Tibial nerve (tissue), 4 donors: ENCODE results near the gene GRM8.

Source experiments
- EP300 ChIP-seq, 2 donors: sonication (generic); formaldehyde crosslinking; IDR thresholded peaks; one replicate each; pipeline ENCODE4 v1.6.1; 2017; ENCODE audit warnings: antibody characterized with exemption in 2 of 2, mild to moderate bottlenecking in 1 of 2
- POLR2A ChIP-seq, 2 donors: fragments of 450-650 bp; IDR thresholded peaks; one replicate each; pipeline ENCODE4 v1.6.1; 2017; ENCODE audit warnings: antibody characterized with exemption in 2 of 2, mild to moderate bottlenecking in 2 of 2, moderate library complexity in 2 of 2
- TF ChIP-seq, protein P1 (sequence below), 5 experiments: fragments of 200-600 bp in 3 of 5; fragments of 450-650 bp in 2 of 5; sonication (generic) in 3 of 5; IDR thresholded peaks; one replicate each; pipeline ENCODE4 v1.5.1; 2016 to 2019; ENCODE audit warnings: antibody characterized with exemption in 5 of 5, mild to moderate bottlenecking in 3 of 5, moderate library complexity in 2 of 5

GRCh38 chr7:126839624-126840023 is 413.1 kb downstream of the GRM8 start:
- TF ChIP-seq, protein P1, sequence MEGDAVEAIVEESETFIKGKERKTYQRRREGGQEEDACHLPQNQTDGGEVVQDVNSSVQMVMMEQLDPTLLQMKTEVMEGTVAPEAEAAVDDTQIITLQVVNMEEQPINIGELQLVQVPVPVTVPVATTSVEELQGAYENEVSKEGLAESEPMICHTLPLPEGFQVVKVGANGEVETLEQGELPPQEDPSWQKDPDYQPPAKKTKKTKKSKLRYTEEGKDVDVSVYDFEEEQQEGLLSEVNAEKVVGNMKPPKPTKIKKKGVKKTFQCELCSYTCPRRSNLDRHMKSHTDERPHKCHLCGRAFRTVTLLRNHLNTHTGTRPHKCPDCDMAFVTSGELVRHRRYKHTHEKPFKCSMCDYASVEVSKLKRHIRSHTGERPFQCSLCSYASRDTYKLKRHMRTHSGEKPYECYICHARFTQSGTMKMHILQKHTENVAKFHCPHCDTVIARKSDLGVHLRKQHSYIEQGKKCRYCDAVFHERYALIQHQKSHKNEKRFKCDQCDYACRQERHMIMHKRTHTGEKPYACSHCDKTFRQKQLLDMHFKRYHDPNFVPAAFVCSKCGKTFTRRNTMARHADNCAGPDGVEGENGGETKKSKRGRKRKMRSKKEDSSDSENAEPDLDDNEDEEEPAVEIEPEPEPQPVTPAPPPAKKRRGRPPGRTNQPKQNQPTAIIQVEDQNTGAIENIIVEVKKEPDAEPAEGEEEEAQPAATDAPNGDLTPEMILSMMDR (IDR thresholded peaks at IDR 0.05) = no peak
- TF ChIP-seq EP300 (IDR thresholded peaks at IDR 0.05) (no peak), POLR2A (IDR thresholded peaks at IDR 0.05) (no peak)
